22Rv1 (cell line): ENCODE results near the gene PRELID2.
"Not testable (repeated sequence)": the region's sequence is repeated elsewhere in the genome, so short reads cannot be mapped to it uniquely, and the experiment has no call there.

Experiments used
- H3K27ac ChIP-seq: fragments of 450-650 bp; 2 replicates; pipeline ENCODE4 v1.5.1; 2017
- CTCF ChIP-seq: fragments of 450-650 bp; IDR thresholded peaks from 2 replicates; pipeline ENCODE4 v1.5.1; 2017; ENCODE audit warnings: mild to moderate bottlenecking
- ZFX ChIP-seq: fragments of 450-650 bp; IDR thresholded peaks from 2 replicates; pipeline ENCODE4 v1.6.1; 2017; ENCODE audit warnings: antibody characterized with exemption, borderline replicate concordance

The PRELID2 gene

DNA sequence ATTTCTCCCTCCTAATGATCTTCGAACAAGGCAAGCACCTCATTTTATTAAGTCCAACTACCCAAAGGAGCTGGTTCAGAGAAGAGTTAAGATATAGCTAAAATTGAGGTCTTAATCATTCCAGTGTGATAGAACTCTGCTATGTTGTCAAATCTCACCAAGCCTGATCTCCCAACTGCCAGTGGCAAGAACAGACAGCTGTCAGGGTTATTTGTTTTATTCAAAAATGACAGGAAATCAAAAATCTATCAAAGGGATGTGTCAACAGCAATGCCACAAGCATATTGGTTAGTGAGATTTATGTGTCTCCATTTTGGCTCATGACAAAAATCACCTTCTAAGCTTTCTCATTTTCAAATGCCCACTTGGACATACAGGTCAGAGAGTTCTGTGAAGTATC is 74.5 kb downstream of the PRELID2 start:
- no peak for TF ChIP-seq ZFX
- H3K27ac ChIP-seq, result no peak overlapping the region

DNA sequence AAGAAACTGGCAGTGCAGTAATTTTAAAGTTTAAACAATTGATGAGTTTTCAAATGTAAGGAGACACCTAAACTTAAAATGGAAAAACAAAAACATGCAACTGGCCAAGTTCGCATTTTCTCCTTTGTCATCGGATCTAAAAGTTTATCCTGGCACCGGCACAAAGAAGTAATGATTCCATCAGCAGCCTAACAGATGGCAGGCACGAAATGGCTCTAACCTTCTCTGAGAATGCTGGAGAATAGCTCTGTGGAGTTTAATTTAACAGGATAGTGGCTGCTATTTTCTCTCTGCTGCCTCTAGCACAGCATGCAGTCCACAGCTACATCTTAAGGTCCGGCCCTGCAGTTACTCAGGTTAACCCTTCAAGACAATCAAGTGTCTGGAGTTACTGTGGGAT is 82.2 kb downstream of the PRELID2 start:
- H3K27ac ChIP-seq, result no peak overlapping the region
- TF ChIP-seq CTCF (no peak), ZFX (no peak)

DNA sequence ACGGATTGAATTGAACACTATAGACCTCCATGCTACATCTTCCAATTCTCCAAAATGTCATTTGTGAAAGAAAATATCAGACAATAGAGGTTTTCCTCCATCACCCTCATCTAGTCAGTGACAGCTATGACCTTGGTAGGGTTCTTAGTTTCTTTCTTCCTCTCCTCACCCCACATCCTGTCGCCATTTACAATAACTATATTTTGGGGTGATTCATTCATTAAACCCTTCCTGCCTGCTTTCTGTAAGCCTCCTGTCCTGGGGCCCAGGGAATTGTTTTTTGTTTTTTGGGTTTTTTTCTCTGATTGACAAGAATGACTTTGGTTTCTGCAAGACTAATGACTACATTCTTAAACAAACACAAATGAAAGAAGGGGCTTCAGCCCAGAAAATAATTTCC is 82.6 kb downstream of the PRELID2 start:
- no peak overlapping the region for H3K27ac ChIP-seq

DNA sequence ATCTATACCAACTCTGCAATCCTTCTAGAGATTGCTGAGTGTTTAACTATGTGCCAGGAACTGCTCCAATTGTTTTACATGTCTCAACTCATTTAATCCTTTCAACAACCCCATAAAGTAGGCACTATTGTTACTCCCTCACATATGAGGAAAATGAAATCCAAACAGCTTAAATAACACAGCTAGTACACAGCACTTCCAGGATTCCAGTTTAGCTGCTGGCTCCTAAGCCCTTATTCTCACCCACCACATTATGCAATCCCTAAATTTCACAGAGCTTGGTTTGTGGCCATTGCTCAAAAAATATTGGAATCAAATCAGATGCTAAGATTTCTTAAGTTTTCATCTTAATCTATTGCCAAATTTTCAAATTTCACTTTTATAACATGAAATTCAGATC is 84.9 kb downstream of the PRELID2 start:
- TF ChIP-seq ZFX, result no peak
- no peak overlapping the region for H3K27ac ChIP-seq

More for the DNA sequence above, 82.6 kb downstream of the PRELID2 start:
- TF ChIP-seq ZFX (no peak), CTCF (no peak)

GRCh38 chr5:145743396-145744061 is 91.6 kb downstream of the PRELID2 start:
- no peak overlapping the region for H3K27ac ChIP-seq
- TF ChIP-seq CTCF (no peak), ZFX (no peak)

GRCh38 chr5:145739843-145740242 is 95.3 kb downstream of the PRELID2 start:
- no peak for TF ChIP-seq ZFX
- TF ChIP-seq CTCF, result no peak
- H3K27ac ChIP-seq, result no peak overlapping the region

- H3K27ac ChIP-seq, result no peak overlapping the region
- no peak for TF ChIP-seq CTCF
- no peak for TF ChIP-seq ZFX
Observed at GRCh38 chr5:145738227-145738626, 96.9 kb downstream of the PRELID2 start.

GRCh38 chr5:145737578-145737977 is 97.6 kb downstream of the PRELID2 start:
- no peak for TF ChIP-seq ZFX
- no peak for TF ChIP-seq CTCF
- no peak overlapping the region for H3K27ac ChIP-seq

DNA sequence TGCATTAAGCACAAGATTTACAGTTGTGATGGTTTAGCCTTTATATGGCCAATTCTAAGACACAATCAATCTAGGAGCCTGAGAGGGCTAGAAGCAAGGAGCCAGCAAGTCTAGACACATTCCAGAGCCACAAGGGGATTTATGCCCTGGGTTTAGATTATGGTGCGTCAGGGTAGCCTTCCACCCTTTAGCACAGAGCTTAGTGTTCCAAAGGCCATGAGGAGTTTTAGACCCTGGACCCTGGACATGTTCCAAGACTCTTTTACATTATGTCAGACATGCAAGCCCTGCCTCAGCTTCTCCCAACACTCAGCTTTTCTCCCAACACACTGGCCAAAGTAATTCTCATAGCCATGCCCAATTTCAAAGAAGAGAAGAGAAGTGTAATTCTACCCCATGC is 105.2 kb downstream of the PRELID2 start:
- H3K27ac ChIP-seq, result not testable (repeated sequence)
